Testis (tissue), 2 donors: ENCODE results near the gene SLC25A33.

Experiments
- CTCF ChIP-seq, 3 experiments: fragments of 450-650 bp in 2 of 3; fragments of 200-600 bp in 1 of 3; sonication (generic) in 1 of 3; IDR thresholded peaks; one replicate each; pipeline ENCODE4 v1.5.1; 2016 to 2019; ENCODE audit warnings: antibody characterized with exemption in 3 of 3, mild to moderate bottlenecking in 2 of 3, moderate library complexity in 1 of 3
- POLR2A ChIP-seq: fragments of 450-650 bp; IDR thresholded peaks from one replicate; pipeline ENCODE4 v1.6.1; 2017; ENCODE audit warnings: antibody characterized with exemption, mild to moderate bottlenecking, moderate library complexity

GRCh38 chr1:9555942-9556341 is 16.7 kb downstream of the SLC25A33 start:
- TF ChIP-seq CTCF (IDR thresholded peaks at IDR 0.05): no peak
- no peak for TF ChIP-seq POLR2A
